HG03520 (cell line): ENCODE results near the gene SNX11.

Source experiments
- ATAC-seq: cut with Tn5 transposase; IDR thresholded peaks from one replicate; pipeline ENCODE4 v1.9.1; 2021; ENCODE audit warnings: mild to moderate bottlenecking, moderate library complexity; ENCODE audit not compliant: unreplicated experiment

SNX11 gene

DNA sequence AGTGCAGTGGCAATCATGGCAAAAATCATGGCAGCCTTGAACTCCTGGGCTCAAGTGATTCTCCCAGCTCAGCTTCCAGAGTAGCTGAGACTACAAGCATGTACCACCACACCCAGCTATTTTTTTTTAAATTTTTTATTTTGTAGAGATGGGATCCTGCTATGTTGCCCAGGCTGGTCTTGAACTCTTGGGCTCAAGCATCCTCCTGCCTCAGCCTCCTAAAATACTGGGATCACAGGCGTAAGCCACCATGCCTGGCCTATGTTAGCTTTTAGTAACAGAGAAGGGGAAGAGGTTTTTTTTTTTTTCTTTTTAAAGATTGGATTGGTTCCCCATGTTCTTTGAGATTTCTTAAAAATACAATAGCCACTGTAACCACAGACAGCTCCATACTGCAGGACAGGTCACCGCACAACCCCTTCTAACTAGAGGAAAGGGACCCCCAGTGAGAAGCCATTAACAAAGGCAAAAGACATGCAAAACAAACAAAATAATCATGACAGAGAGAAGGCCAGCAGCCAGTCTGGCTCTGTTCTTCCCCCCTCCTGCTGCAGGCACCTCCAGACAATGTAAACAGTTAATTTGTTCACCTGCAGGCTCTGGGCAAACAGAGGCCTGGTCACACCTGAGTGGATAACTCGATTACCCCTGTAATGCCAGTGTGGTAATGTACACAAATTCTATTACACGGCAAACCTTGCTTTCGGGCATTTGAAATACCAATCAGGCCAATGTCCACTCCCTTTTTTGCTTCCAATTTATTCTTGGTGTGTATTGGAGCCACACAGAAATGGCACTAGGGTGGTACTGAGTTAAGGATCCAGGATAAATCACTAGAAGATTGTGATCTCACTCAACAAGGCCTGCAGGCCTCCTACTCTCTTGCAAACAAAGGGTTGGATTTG lies 52.9 kb downstream of the SNX11 start:
- no peak for ATAC-seq

DNA sequence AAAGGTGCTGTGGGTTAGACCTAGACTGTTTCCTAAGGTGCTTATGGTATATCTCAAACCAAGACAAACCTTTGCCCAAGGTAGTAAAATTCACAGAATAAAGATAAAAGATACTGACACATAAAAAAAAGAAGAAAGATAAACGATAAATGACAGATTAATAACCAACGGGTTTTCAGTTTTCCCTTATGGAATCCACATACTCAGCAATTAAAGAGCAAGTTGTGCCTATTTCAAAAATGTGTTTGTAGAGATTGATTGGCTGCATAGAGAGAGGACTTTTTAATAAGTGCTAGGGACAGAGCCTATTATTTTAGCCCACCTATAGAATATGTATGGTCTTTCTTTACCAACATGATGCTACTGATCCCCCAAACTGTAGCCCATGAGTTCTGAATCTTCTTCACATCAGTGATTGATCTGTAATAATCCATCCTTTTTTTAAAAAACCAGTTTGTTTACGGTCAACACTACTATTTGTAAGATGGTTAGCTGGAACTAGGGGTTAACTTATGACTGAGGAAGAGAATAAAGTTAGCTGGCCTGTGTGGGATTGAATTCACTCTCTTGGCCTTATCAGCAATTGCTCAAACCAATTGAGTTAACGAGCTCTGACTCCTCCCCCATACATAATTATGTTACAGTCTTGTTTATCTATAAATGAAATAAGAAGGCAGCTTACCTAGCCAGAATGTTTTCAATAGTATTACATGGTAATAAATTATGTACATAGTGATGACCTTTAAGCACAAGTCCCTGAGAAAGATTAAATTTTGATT lies 53.8 kb downstream of the SNX11 start:
- no peak for ATAC-seq

DNA sequence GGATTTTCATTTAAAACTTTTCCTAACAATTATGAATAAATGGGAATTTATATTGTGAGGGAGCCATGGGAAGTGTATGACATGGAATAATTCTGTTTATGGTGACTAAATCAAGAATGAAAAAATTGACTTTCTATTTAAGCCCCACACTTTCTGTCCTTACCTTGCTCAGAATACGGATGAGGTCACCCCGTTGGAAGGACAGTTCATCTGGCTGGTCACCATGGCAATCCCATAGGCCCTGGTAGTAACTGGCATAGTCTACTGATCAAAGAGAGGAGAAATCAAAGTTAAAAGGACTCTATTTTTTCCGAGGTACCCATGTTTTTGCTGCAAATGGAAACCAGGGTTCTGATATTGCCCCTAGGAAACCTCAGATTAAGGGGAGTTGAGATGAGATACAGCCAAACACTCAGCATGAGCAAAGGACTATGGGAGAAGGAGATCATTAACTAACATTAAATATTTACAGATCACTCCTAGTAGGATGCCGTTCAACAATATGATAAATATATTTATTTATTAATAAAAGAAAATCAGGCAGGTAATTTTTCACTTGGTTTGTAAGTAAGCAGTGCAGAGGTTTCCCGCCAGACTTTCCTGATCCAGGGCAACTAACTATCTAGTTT lies 54.9 kb downstream of the SNX11 start:
- ATAC-seq = no peak

DNA sequence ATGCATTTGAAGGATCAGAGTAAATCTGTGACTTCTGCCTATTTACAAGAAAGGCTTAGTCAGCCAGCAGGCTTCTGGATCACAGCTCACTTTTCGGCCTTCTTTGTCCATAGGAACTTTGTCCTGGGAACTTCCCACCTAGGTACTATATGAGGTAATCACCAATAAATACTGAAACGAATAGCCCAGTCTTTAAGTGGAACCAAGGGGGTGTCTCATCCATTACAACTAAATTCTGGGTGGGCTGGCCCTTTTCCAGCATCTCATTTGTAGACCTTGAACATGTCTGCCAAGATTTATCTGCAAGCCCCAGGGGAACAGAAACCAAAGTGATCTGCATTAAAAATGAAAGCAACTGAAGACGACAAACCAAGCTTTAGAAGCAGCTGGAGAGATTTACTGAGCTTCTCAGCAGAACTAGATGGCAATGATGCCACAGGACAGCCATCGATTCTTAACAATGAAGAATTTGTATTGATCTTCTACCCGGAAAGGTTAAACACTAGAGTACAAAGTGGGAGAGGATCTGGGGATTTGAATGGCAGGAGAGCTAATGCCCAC lies 55.5 kb downstream of the SNX11 start:
- no peak for ATAC-seq

DNA sequence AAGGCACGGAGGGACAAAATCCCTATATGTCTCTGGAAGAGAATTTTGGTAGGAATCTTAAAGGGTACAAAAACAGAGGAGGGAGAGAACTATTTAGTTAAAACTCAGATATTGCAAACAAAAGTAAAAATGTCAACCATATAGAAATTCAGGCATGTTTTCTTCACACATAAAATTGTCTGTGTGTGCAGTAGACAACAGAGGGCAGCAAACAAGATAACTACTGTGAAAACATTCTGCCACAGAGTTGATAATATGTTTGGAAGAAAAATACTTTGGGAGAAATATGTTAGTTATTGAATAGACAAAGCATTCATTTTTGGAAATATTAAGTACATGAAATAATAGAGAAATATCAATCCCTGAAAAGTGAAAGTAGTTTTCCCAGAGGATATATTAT lies 56.2 kb downstream of the SNX11 start:
- no peak for ATAC-seq

- no peak for ATAC-seq
Observed at GRCh38 chr17:48169926-48170325, 62.4 kb downstream of the SNX11 start.
